GM23248 (cell line): ENCODE results near the gene SEBOX. TPM values are rescaled to one million over a fixed set of nuclear protein-coding genes. Genes with fewer than 3 reads are reported as not detected.

ENCODE experiments used
- DNase-seq: peaks from one replicate; pipeline ENCODE4 v3.0.0-alpha.2; 2015
- H2AFZ ChIP-seq: fragments of 200-600 bp; sonication (generic); 2 replicates; pipeline ENCODE4 v1.6.1; 2016; ENCODE audit warnings: antibody characterized with exemption
- H3F3A ChIP-seq: fragments of 200-600 bp; sonication (generic); 2 replicates; pipeline ENCODE4 v1.6.1; 2016; ENCODE audit warnings: mild to moderate bottlenecking, antibody characterized with exemption, mixed run types; ENCODE audit not compliant: insufficient read depth
- H3K27ac ChIP-seq: fragments of 200-600 bp; sonication (generic); 2 replicates; pipeline ENCODE4 v1.5.1; 2016; ENCODE audit warnings: mild to moderate bottlenecking
- H3K27me3 ChIP-seq: fragments of 200-600 bp; sonication (generic); replicated peaks from 2 replicates; pipeline ENCODE4 v1.6.1; 2016; ENCODE audit warnings: mild to moderate bottlenecking; ENCODE audit not compliant: insufficient read depth
- H3K36me3 ChIP-seq: fragments of 200-600 bp; sonication (generic); 2 replicates; pipeline ENCODE4 v1.6.1; 2016; ENCODE audit warnings: low read depth, mild to moderate bottlenecking
- H3K4me1 ChIP-seq: fragments of 200-600 bp; sonication (generic); 2 replicates; pipeline ENCODE4 v1.6.1; 2016; ENCODE audit warnings: mild to moderate bottlenecking; ENCODE audit not compliant: insufficient read depth
- H3K4me2 ChIP-seq: fragments of 200-600 bp; sonication (generic); one replicate; pipeline ENCODE4 v1.6.1; 2016; ENCODE audit warnings: mild to moderate bottlenecking; ENCODE audit not compliant: unreplicated experiment
- H3K4me3 ChIP-seq: fragments of 200-600 bp; sonication (generic); 2 replicates; pipeline ENCODE4 v1.5.1; 2016; ENCODE audit warnings: mild to moderate bottlenecking
- H3K79me2 ChIP-seq: fragments of 200-600 bp; sonication (generic); 2 replicates; pipeline ENCODE4 v1.6.1; 2016; ENCODE audit warnings: mild to moderate bottlenecking; ENCODE audit not compliant: insufficient read depth
- H3K9ac ChIP-seq: fragments of 200-600 bp; sonication (generic); 2 replicates; pipeline ENCODE4 v1.6.1; 2016; ENCODE audit warnings: mild to moderate bottlenecking
- H3K9me2 ChIP-seq: fragments of 200-600 bp; sonication (generic); 2 replicates; pipeline ENCODE4 v1.6.1; 2016; ENCODE audit warnings: mixed run types, mild to moderate bottlenecking, moderate library complexity; ENCODE audit not compliant: insufficient read depth
- H3K9me3 ChIP-seq: fragments of 200-600 bp; sonication (generic); one replicate; pipeline ENCODE4 v1.6.1; 2017; ENCODE audit warnings: low read depth
- H4K20me1 ChIP-seq: fragments of 200-600 bp; sonication (generic); 2 replicates; pipeline ENCODE4 v1.6.0; 2016; ENCODE audit not compliant: insufficient read depth
- EZH2 ChIP-seq: fragments of 200-600 bp; sonication (generic); IDR thresholded peaks from 2 replicates; pipeline ENCODE4 v1.6.1; 2018; ENCODE audit warnings: antibody characterized with exemption, mild to moderate bottlenecking; ENCODE audit not compliant: insufficient read depth, poor library complexity, severe bottlenecking
- EZH2phosphoT487 ChIP-seq: fragments of 200-600 bp; sonication (generic); IDR thresholded peaks from 2 replicates; pipeline ENCODE4 v1.6.1; 2018; ENCODE audit warnings: antibody characterized with exemption, moderate library complexity, mild to moderate bottlenecking, low read depth; ENCODE audit not compliant: insufficient read depth
- WGBS, 2 experiments: methylation state at CpG; one replicate each; pipeline ENCODE4 v1.1.6; 2015 to 2017; ENCODE audit warnings: low lambda C conversion rate in 2 of 2, low coverage in 1 of 2; ENCODE audit errors: missing lambda C conversion rate in 2 of 2; 5-methylcytosine and 5-hydroxymethylcytosine counted together
- in situ Hi-C: fragments of 300-500 bp; cut with MboI; formaldehyde crosslinking; loops from 2 replicates; pipeline ENCODE4 v1.15.0; 2020
- polyA plus RNA-seq: library from polyadenylated mRNA; unstranded; fragments of >200 nt; fragmentation: Nextera tagmentation; extraction: Ambion mirVana; gene quantifications from 2 replicates; pipeline ENCODE4 v1.2.1, GENCODE V29; 2016
- total RNA-seq: library from RNA; depleted of rRNA; stranded (reverse); fragments of >200 nt; shearing (Covaris generic); gene quantifications from 2 replicates; pipeline ENCODE4 v1.2.3, GENCODE V29; 2014

SEBOX gene
- total and polyA plus RNA-seq, 2 experiments from 2014 or later = not detected

DNA sequence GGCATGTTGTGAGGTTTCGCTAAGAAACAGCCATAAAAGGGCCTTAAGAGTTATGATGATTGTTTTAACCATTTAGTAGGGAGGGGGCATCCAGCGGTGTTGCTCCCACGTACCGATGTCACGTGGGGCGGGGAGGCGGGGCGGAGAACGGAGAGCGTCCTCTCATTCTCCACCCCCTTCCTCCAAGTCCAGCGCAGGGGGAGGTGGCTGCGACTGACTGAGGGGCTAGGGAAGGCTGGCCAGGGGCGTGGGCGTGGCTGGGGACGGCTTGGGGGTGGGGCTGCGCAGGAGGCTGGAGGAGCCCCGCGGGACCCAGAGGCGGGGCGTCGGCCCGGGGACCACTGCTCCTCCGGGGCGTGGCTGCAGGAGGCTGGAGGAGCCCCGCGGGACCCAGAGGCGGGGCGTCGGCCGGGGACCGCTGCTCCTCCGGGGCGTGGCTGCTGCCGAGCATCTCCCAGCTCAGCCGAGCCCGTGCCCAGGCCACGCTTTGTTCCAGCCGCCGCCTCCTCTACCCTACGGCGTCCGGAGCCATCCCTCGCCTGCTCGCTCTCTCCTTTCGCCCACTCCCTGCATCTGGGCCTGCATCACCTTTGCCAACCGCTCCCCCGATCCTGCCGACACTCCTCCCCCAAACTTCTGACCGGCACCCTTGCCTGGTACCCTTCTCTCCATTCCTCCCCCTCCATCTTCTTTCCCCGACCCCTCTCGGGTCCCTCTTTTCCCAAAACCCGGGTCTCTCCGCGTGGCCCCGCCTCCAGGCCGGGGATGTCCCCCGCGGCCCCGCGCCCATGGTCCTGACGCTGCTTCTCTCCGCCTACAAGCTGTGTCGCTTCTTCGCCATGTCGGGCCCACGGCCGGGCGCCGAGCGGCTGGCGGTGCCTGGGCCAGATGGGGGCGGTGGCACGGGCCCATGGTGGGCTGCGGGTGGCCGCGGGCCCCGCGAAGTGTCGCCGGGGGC is 6.5 kb upstream of the SEBOX start, which contains the start of gene SARM1:
SARM1 (plus strand) TSS at position 450 of the 958 bp plus-strand sequence; CDS start at position 789, 339 bp downstream.
- no peaks in the 10 kb centered on the region for H3K36me3 ChIP-seq
- 1% methylated on average over 55 to 76 of the region's 80 CpGs for WGBS, 2 experiments
- H3K4me3 ChIP-seq = peak within 1 kb of the TSS; percentile 65
- no peak for TF ChIP-seq EZH2
- TF ChIP-seq EZH2phosphoT487 = no peak
- no peaks in the 10 kb centered on the region for H4K20me1 ChIP-seq
- no peaks in the 10 kb centered on the region for H3K27me3 ChIP-seq
- H2AFZ ChIP-seq = peak within 1 kb of the TSS; percentile 71
- peak within 1 kb of the TSS; percentile 21 for H3K27ac ChIP-seq
- in situ Hi-C loops = no loop called here
- peaks cover 6% of the 10 kb centered on the region for H3K4me1 ChIP-seq
- DNase-seq = peak; percentile 88
- peaks cover 16% of the 10 kb centered on the region for H3K79me2 ChIP-seq
- H3K9me2 ChIP-seq = no peaks in the 10 kb centered on the region
- H3K4me2 ChIP-seq = peak within 1 kb of the TSS; percentile 61
- H3F3A ChIP-seq = peaks cover 16% of the 10 kb centered on the region
- no peaks in the 10 kb centered on the region for H3K9me3 ChIP-seq
- H3K9ac ChIP-seq = peak within 1 kb of the TSS; percentile 58

- no peaks in the 10 kb centered on the region for H3K36me3 ChIP-seq
- H3K4me2 ChIP-seq = no peak overlapping the region
- H3K9ac ChIP-seq = peak overlapping the region; percentile 33; the same call in 1 of the 2 replicates
- H3F3A ChIP-seq = peaks cover 16% of the 10 kb centered on the region
- peak overlapping the region; percentile 71 for H2AFZ ChIP-seq
- H3K9me3 ChIP-seq = no peaks in the 10 kb centered on the region
- H3K27ac ChIP-seq = peak overlapping the region; percentile 21
- in situ Hi-C loops = no loop called here
- H3K4me1 ChIP-seq = peaks cover 6% of the 10 kb centered on the region
- DNase-seq = no peak
- peaks cover 16% of the 10 kb centered on the region for H3K79me2 ChIP-seq
- WGBS, 2 experiments = 46 to 52% methylated on average over 1 of the region's 1 CpG
- TF ChIP-seq EZH2phosphoT487 = no peak
- TF ChIP-seq EZH2 = no peak
- no peaks in the 10 kb centered on the region for H4K20me1 ChIP-seq
- H3K9me2 ChIP-seq = no peaks in the 10 kb centered on the region
- no peaks in the 10 kb centered on the region for H3K27me3 ChIP-seq
- peak overlapping the region; percentile 65 for H3K4me3 ChIP-seq
Observed at GRCh38 chr17:28370744-28371103, 5.7 kb upstream of the SEBOX start.

DNA sequence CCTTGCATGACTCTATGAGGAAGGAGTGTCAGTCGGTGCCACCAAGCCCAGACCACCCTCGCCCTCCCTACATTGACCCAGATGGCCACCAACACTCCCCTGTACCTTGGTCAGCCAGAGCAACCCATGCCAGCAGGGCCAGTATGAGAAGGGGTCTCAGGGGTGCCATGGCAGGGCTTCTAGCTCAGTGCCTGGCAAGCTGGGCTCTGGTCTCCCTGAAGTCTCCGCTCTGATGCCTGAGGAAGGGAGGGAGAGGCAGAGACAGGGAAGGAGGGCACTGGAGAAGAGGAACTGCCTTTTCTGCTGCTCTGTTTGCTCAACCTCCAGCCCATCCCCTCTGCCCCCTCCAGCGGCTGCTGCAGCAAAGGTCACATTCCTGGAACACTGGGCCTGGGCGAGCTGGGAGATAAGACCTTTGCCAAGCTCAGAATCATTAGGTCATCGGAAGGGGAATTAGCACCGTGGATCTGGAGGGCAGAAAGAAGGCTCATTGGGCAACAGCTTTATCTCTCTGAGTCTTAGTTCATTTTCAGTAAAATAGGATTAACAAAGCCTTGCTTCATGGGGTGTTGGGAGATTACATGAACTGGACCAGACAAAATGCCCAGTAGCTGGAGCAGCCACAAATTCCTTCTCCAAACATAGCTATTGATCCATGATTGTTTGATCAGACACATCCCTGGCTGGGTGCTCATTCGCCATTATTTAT is 5.2 kb upstream of the SEBOX start, which contains the start of gene VTN:
VTN (minus strand) TSS at position 273 of the 709 bp plus-strand sequence; CDS start at position 169, 104 bp downstream.
- peak; percentile 36 for DNase-seq
- in situ Hi-C loops = no loop called here
- H3F3A ChIP-seq = peaks cover 16% of the 10 kb centered on the region
- no peaks in the 10 kb centered on the region for H4K20me1 ChIP-seq
- peak within 1 kb of the TSS; percentile 21 for H3K27ac ChIP-seq
- peaks cover 16% of the 10 kb centered on the region for H3K79me2 ChIP-seq
- H3K4me2 ChIP-seq = peak within 1 kb of the TSS; percentile 61
- H3K4me3 ChIP-seq = peak within 1 kb of the TSS; percentile 65
- no peaks in the 10 kb centered on the region for H3K9me3 ChIP-seq
- TF ChIP-seq EZH2phosphoT487 = no peak
- no peaks in the 10 kb centered on the region for H3K27me3 ChIP-seq
- WGBS, 2 experiments = 34 to 36% methylated on average over 8 of the region's 8 CpGs
- peak within 1 kb of the TSS; percentile 33; the same call in 1 of the 2 replicates for H3K9ac ChIP-seq
- H3K4me1 ChIP-seq = peaks cover 6% of the 10 kb centered on the region
- H2AFZ ChIP-seq = peak within 1 kb of the TSS; percentile 71
- no peaks in the 10 kb centered on the region for H3K9me2 ChIP-seq
- H3K36me3 ChIP-seq = no peaks in the 10 kb centered on the region

DNA sequence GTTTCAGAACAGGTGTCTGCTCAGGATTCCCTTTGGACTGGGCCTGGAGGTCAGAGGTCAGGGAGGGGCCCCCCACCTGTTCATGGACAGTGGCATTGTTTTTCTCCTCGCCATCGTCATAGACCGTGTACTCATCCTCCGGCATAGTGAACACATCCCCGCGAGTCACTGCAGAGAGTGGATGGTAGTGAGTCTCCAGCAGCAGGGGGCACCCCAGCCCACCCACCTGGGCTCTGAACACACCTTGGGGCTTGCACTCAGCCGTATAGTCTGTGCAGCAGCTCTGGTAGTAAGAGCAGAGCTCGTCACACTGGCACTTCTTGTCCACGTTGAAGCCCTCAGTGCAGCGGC is 4.7 kb upstream of the SEBOX start:
- H3K9me2 ChIP-seq = no peaks in the 10 kb centered on the region
- no peak overlapping the region for H3K27ac ChIP-seq
- H3K79me2 ChIP-seq = peaks cover 16% of the 10 kb centered on the region
- H2AFZ ChIP-seq = no peak overlapping the region
- peaks cover 6% of the 10 kb centered on the region for H3K4me1 ChIP-seq
- H3F3A ChIP-seq = peaks cover 16% of the 10 kb centered on the region
- no peak overlapping the region for H3K4me2 ChIP-seq
- 64% methylated on average over 10 of the region's 10 CpGs for WGBS, 2 experiments
- H3K9me3 ChIP-seq = no peaks in the 10 kb centered on the region
- DNase-seq = no peak
- in situ Hi-C loops = no loop called here
- no peak overlapping the region for H3K4me3 ChIP-seq
- TF ChIP-seq EZH2phosphoT487 (no peak), EZH2 (no peak)
- no peaks in the 10 kb centered on the region for H4K20me1 ChIP-seq
- H3K9ac ChIP-seq = no peak overlapping the region
- H3K36me3 ChIP-seq = no peaks in the 10 kb centered on the region
- H3K27me3 ChIP-seq = no peaks in the 10 kb centered on the region
